ENCODE measurements around the gene B4GALNT2. TPM values are rescaled to one million over a fixed set of nuclear protein-coding genes. Genes with fewer than 3 reads are reported as not detected.
"Not testable (repeated sequence)": the region's sequence is repeated elsewhere in the genome, so short reads cannot be mapped to it uniquely, and the experiment has no call there.

B4GALNT2 gene, protein sequence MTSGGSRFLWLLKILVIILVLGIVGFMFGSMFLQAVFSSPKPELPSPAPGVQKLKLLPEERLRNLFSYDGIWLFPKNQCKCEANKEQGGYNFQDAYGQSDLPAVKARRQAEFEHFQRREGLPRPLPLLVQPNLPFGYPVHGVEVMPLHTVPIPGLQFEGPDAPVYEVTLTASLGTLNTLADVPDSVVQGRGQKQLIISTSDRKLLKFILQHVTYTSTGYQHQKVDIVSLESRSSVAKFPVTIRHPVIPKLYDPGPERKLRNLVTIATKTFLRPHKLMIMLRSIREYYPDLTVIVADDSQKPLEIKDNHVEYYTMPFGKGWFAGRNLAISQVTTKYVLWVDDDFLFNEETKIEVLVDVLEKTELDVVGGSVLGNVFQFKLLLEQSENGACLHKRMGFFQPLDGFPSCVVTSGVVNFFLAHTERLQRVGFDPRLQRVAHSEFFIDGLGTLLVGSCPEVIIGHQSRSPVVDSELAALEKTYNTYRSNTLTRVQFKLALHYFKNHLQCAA
- total RNA-seq: not detected
- long read RNA-seq: 0 reads

DNA sequence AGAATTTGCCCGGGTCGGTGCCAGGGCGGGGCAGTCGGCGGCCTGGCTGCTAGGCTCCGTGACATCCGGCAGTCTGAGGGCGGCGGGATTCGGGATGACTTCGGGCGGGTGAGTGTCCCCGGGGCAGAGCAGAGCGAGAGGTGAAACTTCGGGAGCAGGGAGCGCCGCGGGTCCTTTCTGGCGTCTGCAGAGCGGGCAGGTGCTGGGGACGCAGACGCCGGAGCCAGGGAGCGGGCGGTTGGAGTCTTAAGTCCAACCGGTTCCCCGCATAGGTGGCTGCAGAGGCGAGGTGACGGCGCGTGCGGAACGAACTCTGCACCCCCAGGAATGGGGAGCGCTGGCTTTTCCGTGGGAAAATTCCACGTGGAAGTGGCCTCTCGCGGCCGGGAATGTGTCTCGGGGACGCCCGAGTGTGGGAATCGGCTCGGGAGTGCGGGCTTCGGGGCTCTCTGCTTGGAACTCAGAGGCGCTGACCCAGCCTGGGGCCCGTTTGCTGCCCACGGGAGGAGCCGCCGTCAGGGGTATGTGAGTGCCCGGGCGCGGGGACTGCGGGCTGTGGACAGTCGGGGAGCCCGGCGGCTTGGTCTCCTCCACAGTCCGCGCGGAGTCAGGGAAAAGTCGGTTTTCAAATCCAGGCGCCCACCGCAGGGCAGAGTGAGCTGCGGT lies at the start of gene B4GALNT2:
TSS of gene B4GALNT2 (plus strand) at position 71 of the 666 bp plus-strand sequence. CDS start at position 95, 24 bp downstream.
- no peak for DNase-seq (ENCODE audit: low spot score)

- DNase-seq (ENCODE audit: low spot score): not testable (repeated sequence)
Measured at GRCh38 chr17:49085046-49085445, 47.5 kb upstream of the B4GALNT2 start.

GRCh38 chr17:49085565-49086315 lies 46.8 kb upstream of the B4GALNT2 start:
- DNase-seq (ENCODE audit: low spot score): no peak

DNA sequence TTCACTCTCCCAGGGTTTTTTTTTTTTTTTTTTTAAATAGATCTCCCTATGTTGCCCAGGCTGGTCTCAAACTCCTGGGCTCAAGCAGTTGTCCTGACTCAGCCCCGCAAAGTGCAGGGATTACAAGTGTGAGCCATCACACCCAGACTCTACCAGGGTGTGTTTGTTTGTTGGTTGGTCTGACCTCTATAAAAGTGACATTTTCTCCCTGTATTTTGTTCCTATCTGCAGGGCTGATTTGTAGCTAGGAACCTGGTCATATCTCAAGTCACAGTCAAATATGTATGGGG lies 46.3 kb upstream of the B4GALNT2 start:
- no peak for DNase-seq (ENCODE audit: low spot score)

- DNase-seq (ENCODE audit: low spot score): no peak
Measured at GRCh38 chr17:49086649-49087048, 45.9 kb upstream of the B4GALNT2 start.

GRCh38 chr17:49089094-49089493 lies 43.5 kb upstream of the B4GALNT2 start:
- peak; percentile 6 for DNase-seq (ENCODE audit: low spot score)

- peak; percentile 43 for DNase-seq (ENCODE audit: low spot score)
Measured at GRCh38 chr17:49090878-49091594, 41.5 kb upstream of the B4GALNT2 start.

DNA sequence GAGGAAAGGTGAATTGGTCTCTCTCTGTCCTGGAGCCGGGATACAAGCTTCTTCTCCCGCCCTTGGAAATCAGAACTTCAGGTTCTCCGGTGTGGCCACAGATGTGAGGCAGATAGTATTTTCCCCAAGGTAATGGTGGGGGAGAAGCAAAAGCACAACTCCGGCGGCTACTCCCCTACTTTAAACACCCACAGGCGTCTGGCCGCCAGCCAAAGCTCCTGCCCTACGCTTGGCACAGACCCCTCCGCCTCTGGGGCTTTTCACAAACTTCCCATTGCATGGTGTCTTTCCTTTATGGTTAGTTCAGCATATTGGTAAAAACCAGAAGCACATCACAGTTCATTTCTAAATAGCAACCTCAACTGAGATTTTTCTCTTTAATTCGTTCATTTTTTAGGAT lies 39.4 kb upstream of the B4GALNT2 start:
- DNase-seq (ENCODE audit: low spot score): no peak

DNA sequence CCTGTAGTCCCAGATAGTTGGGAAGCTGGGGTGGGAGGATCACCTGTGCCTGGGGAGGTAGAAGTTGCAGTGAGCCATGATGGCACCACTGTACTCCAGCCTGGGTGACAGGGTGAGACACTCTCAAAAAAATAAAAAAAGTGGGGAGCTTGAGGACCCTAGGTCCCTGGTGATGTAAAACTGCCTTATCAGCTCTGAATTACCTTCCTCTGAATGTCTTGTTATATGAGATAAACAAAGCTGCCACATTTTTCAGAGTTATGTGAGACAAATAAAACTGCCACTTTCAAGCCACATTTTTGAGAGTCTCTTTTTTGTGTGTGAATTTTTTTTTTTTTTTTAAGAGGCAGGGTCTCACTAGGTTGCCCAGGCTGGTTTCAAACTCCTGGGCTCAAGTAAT lies 32.0 kb upstream of the B4GALNT2 start:
- DNase-seq (ENCODE audit: low spot score): no peak

- DNase-seq (ENCODE audit: low spot score): peak; percentile 24
Measured at GRCh38 chr17:49101054-49101534, 31.5 kb upstream of the B4GALNT2 start.

- DNase-seq (ENCODE audit: low spot score): peak; percentile 57
Measured at GRCh38 chr17:49103360-49103759, 29.2 kb upstream of the B4GALNT2 start.

- peak; percentile 35 for DNase-seq (ENCODE audit: low spot score)
Measured at GRCh38 chr17:49104511-49105074, 28.0 kb upstream of the B4GALNT2 start.

DNA sequence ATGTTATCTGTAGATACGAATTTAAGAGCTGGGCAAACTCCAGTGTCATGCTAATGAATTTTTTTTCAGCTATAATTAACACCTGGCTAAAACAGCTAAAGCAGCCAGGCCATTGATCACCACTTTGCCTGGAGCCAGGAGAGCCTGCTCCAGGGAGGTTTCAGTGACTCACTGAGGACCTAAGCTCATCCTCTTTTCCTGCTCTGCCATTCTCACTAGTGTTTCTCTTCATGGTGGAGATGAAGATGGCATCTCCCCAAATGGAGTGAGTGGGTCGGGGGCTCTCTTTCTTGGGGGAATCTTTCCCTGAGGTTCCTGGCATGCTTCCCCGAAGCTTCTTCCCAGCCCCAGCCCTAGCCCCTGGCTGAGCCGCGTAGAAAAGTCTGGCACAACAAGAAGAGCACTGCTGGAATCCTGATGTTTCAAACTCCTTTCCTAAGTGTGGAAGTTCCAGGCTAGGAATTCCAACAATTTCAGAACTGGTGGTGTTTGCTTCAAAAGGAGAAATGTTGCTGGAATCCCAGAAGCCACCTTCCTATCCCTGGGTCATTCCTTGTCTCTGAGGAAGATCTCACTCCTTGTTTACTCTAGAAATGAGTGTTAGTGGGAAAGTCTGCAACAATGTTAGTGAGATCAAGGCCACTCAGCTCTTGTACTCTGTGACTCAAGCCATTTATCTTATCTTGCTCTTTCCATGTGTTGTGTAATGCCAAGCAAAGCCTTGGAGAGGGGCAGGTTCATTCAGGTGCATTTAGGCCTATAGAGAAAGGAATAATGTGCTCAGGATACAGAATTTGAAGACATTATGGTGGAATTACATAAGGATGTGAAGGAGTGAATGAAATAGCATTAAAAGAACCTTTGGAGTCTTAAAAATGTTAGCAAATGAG lies 26.0 kb upstream of the B4GALNT2 start:
- DNase-seq (ENCODE audit: low spot score): no peak

DNA sequence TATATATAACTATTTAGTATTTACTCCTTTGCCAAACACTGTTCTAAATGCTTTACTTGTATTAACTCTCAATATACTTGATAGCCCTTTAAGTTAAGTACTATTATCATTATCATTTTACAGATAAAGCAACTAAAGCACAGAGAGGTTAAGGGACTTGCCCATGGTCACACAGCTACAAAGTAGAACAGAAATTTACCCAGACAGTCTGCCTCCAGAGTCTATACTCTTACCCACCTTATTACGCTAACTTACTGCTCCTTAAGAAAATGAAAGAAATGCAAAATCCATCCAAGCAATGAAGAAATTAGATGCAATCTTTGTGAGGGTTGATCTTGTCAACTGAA lies 25.4 kb upstream of the B4GALNT2 start:
- no peak for DNase-seq (ENCODE audit: low spot score)

GRCh38 chr17:49108318-49108717 lies 24.3 kb upstream of the B4GALNT2 start:
- no peak for DNase-seq (ENCODE audit: low spot score)

- no peak for DNase-seq (ENCODE audit: low spot score)
Measured at GRCh38 chr17:49110509-49110908, 22.1 kb upstream of the B4GALNT2 start.

- DNase-seq (ENCODE audit: low spot score): no peak
Measured at GRCh38 chr17:49111934-49112333, 20.6 kb upstream of the B4GALNT2 start.

DNA sequence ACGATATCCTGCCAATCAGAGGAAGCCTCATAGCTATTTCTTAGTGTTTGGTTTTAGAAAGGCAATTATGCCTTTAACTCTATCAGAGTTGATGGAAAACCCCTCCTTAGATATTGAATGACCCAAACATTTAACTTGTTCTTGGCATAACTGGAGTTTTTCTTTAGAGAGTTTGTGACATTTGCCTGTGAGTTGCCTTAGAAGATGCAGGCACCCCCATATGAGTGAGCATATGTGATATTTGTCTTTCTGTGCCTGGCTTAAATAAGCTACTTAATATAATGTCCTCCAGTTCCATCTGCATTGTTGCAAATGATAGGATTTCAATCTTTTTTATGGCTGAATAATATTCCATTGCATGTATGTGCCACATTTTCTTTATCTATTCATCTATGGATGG lies 19.6 kb upstream of the B4GALNT2 start:
- no peak for DNase-seq (ENCODE audit: low spot score)

- DNase-seq (ENCODE audit: low spot score): no peak
Measured at GRCh38 chr17:49114703-49115102, 17.9 kb upstream of the B4GALNT2 start.

All from mesenteric fat pad (tissue), 1 donor.